HG02798 (cell line): ENCODE results near the gene C22orf15.
A peak's percentile ranks its signal among the peaks of the same experiment; 100 is the strongest.
"Not testable (repeated sequence)": the region's sequence is repeated elsewhere in the genome, so short reads cannot be mapped to it uniquely, and the experiment has no call there.

Experiments used
- ATAC-seq: cut with Tn5 transposase; IDR thresholded peaks from one replicate; pipeline ENCODE4 v1.9.1; 2021; ENCODE audit warnings: mild to moderate bottlenecking; ENCODE audit not compliant: unreplicated experiment, poor library complexity

The C22orf15 gene, protein sequence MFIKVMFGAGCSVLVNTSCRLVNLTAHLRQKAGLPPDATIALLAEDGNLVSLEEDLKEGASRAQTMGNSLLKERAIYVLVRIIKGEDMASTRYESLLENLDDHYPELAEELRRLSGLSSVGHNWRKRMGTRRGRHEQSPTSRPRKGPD

DNA sequence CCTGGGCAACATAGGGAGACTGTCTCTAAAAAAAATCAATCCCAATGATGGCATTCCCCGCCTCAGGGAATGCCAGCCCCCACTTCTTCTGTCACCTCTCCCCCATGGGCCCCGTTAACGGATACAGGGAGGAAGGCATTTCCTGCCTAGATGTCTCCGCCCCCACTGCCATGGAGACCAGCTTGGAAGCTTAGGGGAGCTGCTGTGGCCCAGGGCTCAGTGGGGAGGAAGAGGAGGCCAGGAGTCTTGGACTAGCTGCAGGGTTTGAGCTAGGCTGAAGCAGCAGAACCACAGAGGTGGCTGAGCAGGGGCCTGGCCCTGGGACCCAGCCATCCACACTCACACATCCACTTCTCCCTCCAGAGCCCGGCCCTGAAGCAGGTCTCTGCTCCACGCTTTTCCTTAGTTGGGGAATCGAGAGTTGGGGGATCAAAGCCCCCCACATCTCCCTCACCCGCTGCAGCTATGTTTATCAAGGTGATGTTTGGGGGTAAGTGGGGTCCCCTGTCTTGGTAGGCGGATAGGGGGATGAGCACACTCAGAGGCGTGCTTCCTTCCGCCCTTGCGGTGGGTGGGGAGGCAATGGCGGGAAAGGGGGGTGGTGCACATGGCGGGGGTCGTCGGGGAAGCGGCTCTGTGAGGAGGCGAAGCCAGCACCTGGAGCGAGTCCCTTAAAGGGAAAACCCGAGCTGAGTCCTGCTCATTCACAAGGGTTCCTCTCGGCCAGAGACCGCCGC, at the start of gene C22orf15:
Gene C22orf15 (plus strand): TSS at position 149 of the 737 bp plus-strand sequence. CDS start 317 bp downstream, at position 466.
- no peak for ATAC-seq

DNA sequence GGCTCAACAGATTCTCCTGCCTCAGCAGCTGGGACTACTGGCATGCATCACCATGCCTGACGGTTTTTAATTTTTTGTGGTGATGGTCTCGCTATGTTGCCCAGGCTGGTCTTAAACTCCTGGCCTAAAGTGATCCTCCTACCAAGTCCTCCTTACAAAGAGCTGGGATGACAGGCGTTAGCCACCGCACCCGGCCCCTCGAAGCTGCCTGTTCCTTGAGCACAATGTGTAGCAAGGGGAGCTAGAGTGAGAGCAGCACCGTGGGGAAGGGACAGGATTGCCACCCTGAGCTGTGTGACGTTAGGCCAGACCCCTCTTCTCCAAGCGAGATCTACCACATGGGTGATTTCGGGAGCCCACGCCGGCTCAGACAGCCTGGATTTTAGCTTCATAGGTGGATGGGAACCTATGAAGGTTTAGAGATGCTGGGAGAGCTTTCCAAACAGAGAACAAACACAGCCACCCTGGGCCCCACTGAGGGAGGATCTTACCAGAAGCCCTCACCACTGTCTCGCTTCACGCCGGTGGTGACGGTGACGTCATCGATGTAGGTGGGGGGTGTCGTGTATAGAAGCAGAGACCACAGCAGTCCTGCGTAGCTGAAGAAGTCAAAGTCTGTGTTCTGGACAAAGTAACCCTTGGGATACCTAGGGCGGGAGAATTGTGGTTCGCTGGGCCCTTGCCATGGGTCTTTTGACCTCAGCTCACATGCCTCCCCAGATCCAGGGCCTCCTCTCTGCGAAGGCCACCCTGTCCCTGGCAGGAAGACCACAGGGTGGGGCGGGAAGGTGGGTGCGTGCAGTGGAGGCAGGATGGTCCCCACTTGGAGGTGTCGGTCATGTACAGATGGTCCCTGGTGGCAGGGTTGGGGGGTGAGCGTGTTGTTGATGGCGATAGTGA, 48.8 kb upstream of the C22orf15 start:
- no peak for ATAC-seq

DNA sequence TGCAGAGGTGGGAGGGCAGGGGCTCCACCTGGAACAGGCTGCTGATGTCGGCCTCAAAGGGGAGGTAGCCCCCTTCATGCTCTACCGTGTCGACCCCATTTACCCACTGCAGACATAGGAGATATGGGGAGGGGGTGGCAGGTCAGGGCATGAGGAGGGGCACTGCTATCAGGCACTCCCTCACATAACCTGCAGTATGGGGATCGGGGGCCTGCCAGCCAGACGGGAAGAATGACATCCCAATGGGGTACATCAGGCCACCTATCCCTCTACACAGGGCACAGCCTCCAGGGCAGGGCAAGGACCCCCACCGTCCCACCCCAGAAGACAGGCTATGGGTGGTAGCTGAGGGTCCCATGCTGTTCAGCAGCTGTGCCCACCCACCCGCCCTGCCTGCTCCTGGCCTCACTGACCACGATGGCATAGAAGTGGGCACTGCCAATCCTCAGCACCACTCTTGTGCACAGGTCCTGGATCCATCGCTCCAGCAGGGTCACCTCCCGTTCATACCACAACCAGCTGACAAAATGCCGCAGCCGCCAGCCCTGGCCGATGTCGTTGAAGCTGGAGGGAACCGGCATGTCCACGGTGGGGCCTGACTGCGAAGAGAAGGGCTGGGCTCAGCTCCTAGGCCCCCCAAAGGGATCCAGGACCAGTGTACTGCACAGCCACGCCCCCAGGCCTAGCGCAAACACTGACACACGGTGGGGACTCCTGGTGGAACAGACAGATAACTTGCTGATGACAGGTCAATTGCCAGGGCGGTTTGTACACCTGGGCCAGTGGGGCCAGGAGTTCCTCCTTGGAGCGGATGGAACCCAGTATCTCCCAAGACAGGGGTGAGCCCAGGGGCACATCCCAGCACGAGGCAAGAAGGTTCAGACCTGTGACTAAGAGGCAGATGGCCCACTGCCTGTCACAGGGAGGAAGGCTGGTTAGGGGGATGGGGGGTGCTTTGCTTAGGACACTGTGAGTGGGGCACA, 47.9 kb upstream of the C22orf15 start:
- ATAC-seq = no peak

DNA sequence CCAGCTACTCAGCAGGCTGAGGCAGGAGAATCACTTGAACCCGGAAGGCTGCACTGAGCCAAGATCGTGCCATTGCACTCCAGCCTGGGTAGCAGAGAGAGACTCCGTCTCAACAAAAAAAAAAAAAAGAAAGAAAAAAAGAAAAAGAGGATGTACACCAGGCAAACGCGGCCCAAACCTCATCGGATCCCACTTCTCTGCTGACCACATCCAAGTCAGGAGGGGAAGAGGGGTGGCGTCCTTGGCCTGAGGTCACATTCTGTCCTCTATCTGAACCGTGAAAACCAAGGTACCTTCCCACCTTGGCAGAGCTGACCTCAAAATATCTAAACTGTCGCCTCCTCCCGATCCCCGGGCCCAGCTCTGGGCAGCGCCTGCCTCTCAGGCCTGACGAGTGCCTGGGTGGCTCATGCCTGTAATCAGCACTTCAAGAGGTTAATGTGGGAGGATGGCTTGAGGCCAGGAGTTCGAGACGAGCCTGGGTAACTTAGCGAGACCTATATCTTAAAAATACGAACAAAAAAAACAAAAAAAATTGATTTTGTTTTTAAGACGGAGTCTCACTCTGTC, 46.9 kb upstream of the C22orf15 start:
- no peak for ATAC-seq

DNA sequence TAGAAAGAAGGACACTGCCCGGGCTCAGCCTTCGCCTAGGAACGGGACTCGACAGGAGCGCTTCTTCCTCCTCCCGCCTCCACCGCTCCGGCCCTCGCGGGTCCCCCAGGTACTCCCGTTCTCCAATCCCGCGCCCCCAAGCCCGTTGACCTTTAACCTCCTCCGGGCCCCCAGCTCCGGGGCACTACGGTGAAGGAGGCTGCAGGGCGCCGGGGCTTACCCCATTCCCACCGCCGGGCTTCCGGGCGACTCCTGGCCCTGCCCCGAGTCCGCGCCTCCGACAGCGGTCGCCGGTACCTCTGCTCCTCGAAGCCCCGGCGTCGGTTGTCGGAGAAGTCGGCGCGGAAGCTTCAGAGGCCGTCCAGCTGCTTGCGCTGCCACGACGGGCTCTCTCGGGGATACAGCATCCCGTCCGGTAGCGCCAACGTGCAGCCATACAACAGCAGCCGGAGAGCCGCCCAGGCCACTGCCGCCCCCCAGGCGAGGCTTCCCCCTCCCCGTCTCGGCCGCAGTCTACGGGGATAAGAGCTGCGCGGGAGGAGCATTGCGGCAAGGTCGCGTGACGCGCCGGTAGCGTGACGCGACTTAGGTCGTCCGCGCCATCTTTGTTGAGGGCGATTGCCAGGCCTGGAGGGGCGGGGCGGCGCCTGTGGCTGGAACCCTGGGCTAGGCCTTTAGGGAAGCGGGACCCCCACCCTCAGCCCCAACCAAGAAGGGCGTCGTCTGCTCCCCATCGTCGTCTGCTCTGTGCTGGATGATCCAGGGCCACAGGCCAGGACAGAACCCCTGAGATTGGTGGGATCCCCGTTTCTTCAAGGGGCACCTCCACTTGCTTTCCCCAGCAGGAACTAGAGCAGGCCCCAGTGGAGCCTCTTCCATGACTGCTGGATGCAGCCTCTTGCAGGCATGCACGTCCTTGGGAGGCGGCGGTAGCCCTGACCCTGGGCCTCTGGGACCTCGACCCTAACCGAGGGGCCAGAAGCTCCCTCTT, 45.7 kb upstream of the C22orf15 start:
- ATAC-seq = peak; percentile 88

DNA sequence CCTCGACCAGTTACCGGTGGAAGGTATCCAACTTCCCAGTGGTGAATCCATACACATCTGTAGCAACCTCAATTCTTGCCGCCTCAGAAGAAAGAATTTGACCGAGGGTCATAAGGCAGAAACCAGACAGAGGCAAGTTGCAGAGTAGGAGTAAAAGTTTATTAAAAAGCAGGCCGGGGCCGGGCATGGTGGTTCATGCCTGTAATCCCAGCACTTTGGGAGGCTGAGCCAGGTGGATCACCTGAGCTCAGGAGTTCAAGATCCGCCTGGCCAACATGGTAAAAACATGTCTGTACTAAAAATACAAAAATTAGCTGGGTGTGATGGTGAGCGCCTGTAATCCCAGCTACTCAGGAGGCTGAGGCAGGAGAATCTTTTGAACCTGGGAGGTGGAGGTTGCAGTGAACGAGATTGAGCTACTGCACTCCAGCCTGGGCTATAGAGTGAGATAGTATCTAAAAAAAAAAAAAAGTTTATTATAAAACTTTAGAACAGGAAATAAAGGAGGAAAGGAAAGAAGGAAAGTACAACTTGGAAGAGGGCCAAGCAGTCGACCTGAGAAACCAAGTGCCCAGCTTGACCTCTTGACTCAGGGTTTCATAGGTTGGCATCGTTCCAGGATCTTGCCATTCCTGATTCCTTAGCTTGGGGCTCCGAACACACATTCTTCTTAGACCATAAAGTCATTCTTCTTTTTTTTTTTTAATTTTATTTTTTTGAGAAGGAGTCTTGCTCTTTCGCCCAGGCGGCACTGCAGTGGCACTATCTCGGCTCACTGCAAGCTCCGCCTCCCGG, 44.2 kb upstream of the C22orf15 start:
- no peak for ATAC-seq

DNA sequence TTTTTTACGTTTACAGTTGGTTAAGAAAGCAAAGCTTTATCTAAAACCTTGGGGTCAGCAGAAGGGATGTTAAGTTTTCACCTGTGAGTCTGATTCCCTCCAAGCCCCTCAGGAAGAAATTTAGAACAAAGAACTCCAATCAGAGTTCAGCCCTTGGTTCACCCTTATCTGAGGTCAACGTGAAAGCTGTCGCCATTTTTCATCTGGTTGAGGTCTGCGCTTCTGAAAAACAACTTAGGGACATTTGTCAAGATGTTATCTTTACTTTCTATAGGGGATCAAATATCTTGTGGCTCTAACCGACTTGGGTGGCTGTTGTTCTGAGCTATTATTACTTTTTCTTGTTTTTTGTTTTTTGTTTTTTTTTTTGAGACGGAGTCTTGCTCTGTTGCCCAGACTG, 41.9 kb upstream of the C22orf15 start:
- ATAC-seq = no peak

DNA sequence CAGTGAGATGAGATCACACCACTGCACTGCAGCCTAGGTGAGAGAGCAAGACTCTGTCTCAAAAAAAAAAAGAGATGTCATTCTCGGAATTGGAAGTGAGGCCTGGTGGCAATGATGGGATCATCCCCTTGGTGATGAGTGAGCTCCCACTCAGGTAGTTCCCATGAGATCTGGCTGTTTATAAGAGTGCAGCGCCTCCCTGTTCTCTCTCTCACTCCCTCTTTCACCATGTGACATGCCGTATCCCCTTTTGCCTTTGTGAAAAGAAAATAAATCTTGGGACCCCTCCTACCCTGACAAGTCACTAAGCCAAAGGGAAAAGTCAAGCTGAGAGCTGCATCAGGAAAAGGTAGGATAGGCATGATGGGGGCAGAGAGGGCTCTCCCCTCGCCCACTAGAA, 40.6 kb upstream of the C22orf15 start:
- no peak for ATAC-seq

DNA sequence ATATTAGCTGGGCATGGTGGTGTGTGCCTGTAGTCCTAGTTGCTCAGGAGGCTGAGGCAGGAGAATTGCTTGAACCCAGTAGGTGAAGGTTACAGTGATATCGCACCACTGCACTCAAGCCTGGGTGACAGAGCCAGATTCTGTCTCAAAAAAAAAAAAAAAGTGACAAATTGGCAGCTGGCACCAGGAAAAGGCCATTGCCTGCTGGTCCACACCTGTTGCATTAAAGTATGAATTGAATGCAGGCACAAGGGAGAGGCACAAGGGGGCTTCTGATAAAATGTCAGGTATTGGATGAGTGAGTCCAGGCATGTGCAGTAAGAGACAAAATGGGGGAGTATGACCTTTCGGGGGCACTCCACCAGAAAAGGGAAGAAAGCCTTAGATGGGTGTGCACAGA, 40.1 kb upstream of the C22orf15 start:
- no peak for ATAC-seq

DNA sequence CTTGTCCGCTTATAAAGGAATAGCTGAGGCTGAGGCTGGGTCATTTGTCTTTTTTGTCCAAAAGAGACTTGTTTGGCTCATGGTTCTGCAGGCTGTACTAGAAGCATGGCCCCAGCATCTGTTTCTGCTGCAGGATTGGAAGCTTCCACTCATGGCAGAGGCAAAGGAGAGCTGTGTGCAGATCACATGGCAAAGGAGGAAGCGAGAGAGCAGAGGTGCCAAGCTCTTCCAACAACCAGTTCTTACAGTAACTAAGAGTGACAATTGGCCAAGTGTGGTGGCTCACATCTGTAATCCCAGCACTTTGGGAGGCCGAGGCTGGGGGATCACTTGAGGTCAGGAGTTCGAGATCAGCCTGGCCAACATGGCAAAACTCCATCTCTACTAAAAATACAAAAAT, 34.7 kb upstream of the C22orf15 start:
- not testable (repeated sequence) for ATAC-seq

DNA sequence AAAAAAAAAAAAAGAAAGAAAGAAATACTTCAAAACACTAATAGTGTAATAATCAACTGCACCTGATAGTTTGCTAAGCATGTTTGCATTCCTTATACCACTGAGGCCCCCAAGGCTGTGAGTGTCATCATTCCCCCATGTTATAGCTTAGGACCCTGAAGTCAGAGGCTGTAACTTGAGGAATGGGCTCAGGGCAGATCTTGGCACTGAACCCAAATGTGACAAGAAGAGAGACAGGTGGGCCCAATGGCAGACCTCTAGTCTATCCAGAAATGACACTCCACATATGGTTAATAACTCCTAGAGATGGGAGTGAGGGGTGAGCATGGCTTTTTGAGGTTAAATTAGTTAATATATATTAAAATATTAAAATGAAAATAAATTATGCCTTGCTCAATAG, 25.1 kb upstream of the C22orf15 start:
- ATAC-seq = no peak

DNA sequence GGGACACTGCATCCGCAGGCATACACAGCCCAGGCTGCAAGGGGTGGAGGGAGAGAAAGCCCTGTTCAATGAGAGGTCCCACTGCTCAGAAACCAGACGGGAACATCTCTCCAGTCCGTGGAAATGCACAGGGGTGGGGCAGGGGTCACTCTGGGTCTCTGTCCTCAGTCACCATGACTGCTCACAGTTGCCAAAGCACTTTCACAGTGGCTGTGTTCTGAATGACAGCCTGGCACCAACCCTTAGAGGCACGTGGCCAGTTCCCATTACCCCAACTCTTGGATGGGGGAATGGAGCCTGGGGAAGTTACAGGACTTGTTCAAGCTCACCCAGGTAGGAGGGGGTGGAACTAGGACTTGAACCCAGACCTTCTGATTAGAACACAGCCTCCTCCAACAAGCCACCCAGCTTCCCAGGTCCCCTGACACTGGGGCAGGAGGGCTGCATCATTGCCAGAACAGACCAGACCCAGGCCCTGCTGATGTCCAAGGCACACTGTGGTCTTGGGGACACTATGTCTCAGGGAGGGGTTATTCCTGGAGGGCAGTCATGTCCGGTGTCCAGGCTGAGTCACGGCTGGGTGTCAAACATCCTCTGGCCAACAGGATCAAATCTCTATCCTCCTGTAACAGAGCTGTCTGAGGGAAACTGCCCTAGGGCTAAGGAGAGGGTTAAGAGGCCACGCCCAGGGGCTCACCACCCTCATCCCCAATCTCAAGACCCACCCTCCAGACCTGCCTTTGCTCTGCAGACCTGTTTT, 20.1 kb upstream of the C22orf15 start:
- ATAC-seq = no peak

DNA sequence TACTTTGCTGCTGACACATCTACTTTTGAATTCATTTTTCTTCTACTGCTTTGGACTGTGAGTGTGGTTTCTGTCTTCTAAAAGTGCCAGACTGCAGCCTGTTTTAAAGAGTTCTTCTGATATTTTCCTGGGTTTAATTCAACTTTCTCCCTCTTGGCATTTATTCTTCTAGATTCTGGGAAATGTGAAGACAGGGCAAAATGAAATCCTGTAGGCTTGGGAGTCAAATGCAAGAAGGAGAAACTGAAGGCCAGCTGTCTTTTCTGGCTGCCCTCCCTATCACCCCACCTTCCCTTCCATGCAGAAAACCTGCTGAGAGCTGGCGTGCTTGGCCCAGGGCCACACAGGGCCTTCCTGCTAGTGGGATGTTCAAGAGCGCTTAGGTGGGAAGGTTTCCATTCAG, 19.5 kb upstream of the C22orf15 start:
- no peak for ATAC-seq

DNA sequence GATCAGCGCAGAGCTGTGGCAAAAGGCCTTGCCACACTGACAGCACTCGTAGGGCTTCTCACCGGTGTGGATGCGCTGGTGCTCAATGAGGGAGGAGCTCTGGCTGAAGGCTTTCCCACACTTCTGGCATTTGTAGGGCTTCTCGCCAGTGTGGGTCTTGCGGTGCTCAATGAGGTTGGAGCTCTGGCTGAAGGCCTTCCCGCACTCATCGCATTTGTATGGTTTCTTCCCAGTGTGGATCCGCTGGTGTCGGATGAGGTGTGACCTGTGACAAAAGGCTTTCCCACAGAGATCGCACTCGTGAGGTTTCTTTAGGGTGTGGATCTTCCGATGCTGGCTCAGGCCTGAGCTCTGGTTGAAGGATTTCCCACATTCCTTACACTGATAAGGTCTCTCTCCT, 18.8 kb upstream of the C22orf15 start:
- ATAC-seq = no peak

DNA sequence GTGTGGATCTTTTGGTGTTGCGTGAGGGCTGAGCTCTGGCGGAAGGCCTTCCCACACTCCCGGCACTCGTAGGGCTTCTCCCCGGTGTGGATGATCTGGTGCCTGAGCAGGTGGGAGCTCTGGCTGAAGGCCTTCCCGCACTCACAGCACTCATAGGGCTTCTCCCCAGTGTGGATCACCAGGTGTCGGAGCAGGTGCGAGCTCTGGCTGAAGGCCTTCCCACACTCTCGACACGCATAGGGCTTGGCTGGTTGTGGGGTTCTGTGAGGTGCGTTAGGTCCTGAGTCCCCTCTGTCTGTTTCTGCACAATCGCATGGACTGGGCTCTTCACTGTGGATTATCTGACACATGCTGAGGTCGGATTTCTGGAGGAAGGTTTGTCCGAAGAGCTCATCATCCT, 18.3 kb upstream of the C22orf15 start:
- no peak for ATAC-seq

DNA sequence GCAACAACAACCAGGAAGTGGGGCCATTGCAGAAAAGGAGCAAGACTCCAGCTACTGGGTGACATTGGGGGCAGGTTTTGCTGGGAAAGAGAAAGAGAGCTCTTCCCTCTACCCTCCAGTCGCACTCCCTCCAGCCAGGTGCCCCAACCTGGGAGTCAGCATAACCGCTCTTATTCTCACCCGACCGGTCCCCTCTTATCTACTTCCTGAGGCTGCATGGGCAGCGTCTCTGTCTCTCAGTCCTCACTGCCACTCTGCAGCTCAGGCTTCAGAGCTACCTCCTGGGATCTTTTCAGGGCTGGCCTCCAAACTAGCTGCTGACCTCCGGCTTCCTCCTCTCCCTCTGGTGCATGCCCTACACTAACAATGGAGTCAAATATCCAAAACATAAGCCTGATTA, 17.0 kb upstream of the C22orf15 start:
- ATAC-seq = no peak

DNA sequence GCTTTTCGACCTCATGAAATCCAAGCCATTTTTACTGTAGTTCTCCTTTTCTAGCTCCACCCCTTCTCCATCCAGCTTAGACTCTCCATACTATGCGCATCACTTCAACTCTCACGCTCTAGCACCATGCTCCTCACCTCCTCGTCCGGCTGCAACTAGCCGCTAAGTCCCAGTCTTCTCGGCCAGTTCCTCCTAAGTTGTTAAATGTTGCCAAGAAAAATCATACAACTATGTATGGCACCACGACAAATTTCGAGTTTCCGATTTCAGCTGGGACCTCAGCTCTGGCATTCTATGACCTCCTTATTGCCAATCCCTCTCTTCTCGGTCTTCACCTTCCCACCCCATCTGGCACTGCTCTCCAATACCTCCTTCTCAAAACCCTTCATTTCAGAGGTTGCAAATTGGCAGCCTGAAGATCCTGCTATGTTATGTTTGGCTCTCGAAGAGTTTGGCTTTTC, 12.9 kb upstream of the C22orf15 start:
- ATAC-seq = no peak
